Activated CD8-positive, alpha-beta memory T cell treated with anti-CD3 and anti-CD28 coated beads, Interleukin-2, amount 50 U/mL, for 24 hours (primary cell): ENCODE measurements around the gene CYP2E1.
"Not testable (repeated sequence)": the region's sequence is repeated elsewhere in the genome, so short reads cannot be mapped to it uniquely, and the experiment has no call there.

Experiments used
- DNase-seq: peaks from one replicate; pipeline ENCODE4 v3.0.0-alpha.2; 2020; ENCODE audit errors: extremely low read depth

CYP2E1 gene

DNA sequence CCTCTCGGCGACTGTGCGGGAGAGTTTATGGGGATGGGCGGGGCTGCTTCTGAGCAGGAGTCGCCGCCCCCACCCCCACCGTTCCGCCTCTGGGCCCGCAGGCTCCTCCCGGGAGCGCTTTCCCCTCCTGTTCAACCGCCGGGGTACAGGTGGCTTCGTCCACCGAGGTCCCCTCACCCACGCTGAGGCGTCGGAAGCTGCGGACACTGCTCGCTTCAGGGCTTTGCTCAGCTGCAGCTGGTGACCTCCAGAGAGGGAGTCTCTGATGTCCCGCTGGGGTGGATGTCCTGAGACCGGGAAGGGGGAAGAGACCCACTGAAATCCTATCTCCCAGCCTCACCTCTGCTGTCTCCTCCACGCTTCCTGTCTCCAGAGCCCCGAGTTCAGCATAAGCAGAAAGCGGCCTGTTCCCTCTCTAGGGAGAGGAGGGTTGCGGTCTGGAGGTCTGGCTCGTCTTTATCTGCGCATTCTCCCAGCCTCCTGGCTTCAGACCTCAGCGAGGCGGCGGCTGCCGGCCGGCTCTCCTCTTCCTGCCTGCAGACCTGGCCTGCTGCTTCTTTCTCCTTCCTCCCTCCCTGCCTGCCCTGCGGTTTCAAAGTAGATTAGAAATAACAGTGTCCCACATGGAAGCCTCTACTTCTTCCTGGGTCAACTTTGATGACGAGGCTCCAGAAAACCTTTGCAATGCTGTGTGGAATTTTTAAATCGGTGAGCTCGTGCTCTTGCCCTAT lies 1.8 kb downstream of the CYP2E1 start:
- DNase-seq = no peak

DNA sequence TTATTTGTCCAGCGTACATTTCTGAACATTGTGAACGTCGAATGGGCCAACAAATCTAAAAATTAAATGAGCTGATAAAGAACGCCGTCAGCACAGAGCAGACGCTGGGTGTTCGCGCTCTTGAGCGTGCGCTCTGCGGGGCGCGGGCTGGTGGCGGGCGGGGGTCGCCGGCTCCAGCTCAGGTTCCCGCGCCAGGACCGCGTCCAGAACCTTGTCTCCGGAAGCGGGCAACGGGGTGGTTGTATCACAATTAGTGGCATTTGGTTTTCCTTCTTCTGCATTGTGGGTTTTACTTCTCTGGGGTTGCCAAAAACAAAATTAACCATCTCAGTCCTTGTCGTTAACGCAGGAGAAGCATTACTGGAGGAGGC lies 2.4 kb downstream of the CYP2E1 start:
- no peak for DNase-seq

DNA sequence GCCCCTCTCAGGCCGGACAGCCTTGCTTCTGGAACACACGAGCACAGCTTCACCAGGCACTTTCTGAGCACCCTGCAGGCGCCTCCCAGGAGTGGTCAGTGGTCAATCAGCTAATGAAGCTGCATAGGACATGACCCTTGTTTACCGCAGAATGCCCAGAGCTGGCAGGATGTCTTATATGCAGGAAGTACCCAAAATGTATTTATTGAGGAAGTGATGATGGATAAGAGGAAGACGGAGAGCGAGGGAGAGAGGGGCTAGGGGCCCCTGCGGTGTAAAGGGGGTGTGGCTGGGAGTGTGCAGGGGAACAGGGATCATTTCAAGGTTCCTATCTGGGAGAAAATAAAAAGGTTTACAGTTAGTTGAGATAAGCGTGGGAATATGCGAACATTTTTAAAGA lies 3.3 kb downstream of the CYP2E1 start:
- DNase-seq = no peak

DNA sequence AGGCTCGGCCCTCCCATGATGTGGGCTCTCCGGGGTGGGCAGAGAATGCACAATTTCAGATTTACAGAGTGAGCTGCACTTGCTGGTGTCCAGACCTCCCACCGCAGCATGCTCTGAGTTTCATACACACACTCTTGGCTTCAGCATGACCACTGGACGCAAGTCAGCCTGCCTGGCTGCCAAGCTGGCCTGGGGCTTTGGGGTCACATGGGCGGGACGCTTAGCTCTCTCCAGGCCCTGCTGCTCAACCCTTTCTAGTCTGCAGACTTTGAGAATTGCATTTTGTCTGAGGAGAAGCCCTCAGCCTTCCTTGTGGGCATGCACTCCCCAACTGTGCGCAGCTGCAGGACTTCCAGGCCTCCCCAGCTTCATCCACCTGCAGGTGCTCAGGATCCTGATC lies 5.7 kb downstream of the CYP2E1 start:
- no peak for DNase-seq

DNA sequence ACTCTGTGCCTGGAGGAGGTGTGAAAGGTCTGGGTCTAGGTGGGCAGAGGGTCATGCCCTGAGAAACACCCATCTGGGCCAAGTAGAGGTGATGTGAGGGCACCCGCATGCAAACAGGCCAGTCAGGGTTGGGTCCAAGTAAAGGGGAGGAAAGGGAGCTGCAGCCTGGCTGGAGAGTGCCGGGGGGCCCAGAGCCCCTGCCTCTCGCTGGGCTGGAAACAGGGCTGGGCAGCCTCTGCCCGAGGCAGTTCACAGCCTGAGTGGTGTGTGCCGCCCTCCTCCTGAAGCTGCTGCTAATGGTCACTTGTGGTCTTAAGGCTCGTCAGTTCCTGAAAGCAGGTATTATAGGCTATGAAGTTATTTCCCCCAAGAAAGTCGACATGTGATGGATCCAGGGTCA lies 7.3 kb downstream of the CYP2E1 start:
- no peak for DNase-seq

DNA sequence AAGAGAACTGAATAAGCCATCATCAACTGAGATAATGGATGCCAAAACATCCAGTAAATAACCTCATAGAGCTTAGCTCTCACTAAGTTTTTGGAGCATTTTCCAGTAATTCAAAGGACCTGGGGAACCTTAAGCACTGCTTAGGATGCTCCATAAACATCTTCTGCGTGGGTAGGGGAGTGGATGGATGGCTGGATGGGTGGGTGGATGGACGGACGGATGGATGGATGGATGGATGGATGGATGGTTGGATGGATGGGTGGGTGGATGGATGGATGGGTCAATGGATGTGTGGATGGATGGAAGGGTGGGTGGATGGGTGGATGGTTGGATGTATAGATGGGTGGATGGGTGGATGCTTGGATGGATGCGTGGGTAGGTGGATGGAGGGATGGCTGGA lies 9.0 kb downstream of the CYP2E1 start:
- no peak for DNase-seq

DNA sequence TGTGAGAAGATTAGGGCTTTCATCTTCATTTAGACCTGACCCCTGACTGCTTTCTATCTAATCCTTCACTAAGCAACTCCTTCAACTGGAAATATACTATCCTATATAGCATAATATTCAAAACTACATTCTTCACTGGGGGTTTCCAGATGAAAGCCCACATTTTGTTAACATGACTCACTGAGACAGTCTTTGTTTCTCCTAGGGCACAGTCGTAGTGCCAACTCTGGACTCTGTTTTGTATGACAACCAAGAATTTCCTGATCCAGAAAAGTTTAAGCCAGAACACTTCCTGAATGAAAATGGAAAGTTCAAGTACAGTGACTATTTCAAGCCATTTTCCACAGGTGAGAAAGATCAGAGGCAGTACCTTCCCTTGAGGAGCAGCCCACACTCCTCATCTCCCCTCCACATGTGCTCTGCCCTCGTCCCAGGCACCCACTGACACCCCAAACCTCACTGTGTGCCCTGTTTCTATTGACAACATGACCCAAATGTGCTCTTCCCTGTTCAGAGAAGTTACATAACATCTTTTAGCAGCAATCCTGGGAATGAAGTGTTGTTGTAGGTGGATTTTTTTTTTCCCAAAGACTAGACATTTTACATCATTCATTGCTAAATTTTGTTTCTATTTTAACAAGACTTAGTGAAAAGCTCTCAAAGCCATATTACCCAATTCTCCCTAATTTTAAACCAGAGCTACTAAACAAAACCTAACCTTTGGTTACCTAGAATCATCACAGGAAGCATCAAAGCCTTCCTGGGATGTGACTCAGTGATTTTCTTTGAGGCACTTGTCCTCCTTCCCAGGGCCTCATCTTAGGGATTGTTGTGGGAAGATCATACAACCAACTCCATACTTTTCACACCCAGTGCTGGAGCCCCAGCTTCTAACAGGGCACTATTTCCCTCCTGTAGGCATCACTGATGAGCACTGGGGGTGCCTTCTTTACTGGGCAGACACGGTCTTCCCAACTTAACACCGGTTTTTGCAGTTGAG lies 10.7 kb downstream of the CYP2E1 start:
- no peak for DNase-seq

DNA sequence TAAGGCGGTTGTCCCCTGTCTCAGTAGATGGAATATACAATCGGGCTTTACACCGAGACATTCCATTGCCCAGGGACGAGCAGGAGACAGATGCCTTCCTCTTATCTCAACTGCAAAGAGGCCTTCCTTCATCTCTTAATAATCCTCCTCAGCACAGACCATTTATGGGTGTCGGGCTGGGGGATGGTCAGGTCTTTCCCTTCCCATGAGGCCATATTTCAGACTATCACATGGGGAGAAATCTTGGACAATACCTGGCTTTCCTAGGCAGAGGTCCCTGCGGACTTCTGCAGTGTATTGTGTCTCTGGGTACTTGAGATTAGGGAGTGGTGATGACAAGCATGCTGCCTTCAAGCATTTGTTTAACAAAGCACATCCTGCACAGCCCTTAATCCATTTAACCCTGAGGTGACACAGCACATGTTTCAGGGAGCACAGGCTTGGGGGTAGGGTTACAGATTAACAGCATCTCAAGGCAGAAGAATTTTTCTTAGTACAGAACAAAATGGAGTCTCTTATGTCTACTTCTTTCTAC lies 14.3 kb downstream of the CYP2E1 start:
- DNase-seq = not testable (repeated sequence)

DNA sequence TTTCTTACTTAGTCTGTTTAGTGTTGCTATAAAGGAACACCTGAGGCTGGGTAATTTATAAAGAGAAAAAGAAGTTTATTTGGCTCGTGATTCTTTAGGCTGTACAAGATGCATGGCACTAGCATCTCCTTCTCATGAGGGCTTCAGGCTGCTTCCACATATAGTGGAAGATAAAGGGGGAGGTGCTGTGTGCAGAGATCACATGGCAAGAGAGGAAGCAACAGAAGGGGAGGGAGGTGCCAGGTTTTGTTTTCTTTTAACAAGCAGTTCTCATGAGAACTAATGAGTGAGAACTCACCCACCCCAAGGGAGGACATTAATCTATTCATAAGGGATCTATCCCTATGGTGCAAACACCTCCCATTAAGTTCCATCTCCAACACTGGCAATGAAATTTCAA lies 17.3 kb downstream of the CYP2E1 start:
- DNase-seq = no peak

DNA sequence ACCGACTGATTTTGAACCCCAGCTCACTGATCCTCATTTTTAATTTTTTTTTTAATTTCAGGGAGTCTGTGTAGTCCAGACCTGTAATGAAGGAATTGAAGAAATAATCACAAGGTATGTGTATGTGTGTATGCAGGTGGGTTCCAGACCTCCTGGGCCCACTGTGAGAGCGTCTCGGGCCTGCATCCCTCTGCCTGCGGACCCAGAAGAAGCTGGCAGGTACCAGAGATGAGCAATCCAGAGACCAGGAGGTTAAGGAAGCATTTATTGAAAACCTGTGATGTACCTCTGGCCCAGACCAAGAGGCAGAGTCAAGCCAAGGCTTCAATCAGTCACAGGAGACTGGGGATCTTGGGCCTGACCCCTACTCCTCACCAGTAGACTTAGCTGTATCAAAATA lies 27.4 kb downstream of the CYP2E1 start:
- DNase-seq = no peak

DNA sequence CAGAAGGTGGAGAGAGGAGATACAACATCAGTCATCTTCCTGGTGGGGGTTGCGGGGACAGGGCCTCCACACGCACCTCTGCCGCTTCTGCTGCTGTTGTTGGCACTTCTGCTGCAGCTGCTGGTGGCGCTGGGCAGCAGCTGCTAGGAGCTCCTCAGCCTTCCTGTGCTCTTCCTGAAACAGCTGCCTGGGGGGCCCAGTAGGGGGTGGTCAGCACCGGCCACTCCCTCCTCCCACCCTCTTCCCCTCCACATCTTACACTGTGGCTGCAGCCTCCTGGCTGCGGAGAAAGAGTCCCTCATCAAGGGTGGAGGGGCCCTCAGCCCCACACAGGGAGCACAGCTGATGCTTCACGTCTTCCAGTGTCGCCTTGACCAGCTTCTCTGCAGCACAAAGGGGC lies 28.4 kb downstream of the CYP2E1 start:
- no peak for DNase-seq

DNA sequence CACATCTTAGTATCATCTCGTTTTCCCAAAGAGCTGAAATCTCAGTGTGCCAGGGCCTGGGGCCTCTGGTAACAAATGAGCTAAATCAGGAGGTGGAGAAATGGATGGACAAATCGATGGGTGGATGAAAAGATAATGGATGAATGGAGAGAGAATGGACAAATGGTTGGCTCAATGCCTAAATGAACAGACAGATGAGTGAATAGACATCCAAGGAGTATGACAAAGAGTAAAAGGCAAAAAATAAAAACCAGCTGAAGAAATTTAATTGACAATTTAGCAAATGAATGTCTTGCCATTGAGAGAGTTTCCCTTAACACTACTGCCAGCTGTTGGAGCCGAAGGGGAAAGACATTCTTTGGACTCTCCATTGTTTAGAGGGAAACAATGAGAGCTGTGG lies 30.2 kb downstream of the CYP2E1 start:
- DNase-seq = no peak

DNA sequence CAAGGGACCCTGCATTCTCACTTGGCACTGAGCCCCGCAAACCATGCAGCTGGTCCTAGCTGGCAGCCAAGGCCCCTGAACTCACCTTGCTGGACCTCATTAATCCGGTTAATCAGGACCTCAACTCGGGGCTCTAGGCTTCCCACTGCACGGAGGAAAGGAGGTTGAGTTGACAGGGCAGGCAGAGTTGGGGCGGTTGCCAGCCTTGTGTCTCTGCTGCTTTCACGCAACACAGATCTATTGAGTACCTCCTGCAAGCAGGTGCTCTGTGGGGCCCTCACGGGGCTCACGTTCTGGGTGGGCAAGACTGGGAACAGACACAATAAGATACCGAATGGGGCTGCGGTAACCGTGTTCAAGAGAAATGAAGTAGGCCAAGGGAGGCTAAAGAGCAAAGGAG lies 32.1 kb downstream of the CYP2E1 start:
- DNase-seq = no peak

DNA sequence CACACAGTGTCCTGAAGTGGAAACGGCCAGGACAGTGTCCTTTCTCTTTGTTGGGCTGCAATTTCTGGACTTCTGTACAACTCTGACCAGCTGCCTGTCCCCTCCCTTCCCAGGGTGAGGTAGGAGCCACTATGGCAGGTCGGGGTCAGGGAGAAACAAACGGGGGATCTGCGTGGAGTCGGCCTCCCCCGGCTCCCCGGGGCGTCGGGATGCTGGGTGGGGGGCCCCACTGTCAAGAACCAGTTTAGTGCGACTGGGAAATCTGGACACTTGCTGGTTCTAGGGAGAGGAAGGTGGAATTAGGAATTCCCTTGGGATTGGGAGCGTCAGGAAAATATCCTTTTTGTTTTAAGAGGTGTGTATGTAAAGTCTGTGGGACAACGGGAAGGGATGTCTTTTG lies 37.7 kb downstream of the CYP2E1 start:
- DNase-seq = no peak

DNA sequence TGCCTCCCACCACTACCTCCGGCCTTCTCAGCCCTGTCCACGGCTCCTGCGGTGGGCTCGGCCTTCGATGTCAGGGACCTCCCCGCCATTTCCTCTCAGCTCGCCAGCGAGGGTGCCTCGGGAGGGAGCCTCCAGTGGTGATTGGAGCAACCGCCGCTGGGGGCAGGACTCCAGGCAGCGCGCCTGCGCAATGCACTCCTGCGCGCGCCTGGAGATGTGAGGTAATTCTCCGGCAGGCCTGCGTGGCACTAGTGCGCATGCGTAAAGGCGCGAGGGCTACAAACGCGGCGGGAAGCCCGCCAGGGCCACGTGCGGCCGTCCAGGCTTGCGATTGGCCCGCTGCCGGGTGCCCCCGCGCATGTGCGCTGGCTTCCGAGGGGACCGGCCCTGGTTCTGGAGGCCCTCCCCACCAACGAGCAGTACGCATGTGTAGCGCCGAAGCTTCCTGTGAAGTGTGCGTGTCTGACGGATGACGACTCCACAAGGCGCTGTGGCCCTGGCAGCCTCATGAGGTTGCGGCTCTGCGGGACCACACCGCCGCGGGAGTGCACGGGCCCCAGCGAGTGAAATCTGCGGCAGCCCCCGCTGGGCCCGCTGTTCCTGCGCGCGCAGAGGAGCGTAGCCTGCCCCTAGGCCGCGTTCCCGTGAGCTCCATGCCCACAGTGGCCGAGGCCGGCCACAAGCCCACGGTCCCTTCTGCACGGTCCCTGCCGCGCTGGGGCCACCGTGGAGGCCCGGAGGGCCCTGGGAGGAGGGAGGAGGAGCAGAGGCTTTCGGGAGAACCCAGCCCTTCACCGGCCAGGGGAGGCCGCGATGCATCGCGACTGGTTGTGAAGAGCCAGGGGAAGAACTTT lies 38.5 kb downstream of the CYP2E1 start, which contains the start of gene SYCE1:
Gene SYCE1 (minus strand): TSS at position 143 of the 854 bp plus-strand sequence. CDS start 54 bp downstream, at position 89.
- DNase-seq = no peak

DNA sequence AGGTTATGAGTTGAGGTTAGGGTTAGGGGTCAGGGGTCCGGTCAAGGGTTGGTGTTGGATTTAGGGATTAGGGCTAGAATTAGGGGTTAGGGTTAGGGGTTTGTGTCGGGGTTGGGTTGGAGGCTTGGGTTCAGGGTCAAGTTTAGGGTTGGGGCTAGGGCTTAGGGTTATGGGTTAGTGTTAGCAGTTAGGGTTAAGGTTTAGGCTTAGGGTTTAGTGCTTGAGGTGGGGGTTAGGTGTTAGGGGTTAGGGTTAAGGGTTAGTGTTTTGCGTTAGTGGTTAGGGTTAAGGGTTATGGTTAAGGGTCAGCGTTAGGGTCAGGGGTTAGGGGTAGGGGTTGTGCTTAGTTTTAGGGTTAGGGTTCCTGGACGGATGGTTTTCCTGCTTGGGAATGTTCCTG lies 40.0 kb downstream of the CYP2E1 start:
- no peak for DNase-seq

DNA sequence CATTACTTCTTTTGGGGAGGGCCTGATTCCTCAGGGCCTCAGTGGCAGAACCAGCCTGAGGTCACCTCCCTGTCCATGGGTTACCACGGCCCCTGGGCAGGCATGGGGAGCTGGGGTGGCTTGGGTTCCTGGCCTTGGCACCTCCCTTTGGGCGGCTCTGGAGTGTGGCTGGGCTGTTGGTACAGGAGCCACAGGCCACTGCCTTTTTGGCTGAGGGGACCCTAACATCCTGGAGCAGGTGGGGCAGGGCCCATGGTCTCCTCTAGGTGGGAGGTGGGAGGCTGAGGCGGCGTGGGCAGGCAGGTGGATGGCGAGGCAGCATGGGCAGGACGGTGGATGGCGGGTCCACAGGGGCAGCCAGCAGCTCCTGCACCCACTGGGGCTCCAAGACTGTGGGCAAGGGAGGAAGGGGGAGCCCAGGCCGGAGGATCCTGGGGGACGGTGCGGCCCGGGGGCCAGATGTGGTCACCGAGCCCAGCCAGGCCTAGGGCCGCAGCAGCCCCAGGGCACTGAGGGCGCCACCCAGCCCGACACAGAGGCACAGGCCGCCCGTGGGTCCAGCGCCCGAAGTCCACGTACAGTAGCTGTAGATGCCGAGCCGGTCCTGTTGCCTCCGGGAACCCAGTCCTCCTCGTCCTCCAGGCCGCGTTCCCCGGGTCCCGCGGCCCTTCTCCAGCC lies 40.6 kb downstream of the CYP2E1 start:
- DNase-seq = no peak

DNA sequence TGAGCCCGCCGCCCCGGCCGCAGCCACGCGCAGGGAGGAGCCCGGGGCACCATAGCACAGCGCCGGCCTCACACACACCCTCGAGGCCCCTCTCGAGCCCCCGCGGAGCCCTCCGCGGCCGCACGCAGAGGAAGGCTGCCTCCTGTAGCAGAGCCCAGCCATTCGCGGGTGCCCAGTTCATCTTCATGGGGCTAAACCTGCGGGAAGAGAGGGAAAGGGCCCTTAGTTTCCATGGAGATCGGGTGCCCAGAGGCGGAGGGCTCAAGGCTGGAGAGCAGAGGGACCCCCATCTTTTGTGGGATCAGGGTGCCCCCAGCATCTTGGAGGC lies 41.1 kb downstream of the CYP2E1 start:
- no peak for DNase-seq

DNA sequence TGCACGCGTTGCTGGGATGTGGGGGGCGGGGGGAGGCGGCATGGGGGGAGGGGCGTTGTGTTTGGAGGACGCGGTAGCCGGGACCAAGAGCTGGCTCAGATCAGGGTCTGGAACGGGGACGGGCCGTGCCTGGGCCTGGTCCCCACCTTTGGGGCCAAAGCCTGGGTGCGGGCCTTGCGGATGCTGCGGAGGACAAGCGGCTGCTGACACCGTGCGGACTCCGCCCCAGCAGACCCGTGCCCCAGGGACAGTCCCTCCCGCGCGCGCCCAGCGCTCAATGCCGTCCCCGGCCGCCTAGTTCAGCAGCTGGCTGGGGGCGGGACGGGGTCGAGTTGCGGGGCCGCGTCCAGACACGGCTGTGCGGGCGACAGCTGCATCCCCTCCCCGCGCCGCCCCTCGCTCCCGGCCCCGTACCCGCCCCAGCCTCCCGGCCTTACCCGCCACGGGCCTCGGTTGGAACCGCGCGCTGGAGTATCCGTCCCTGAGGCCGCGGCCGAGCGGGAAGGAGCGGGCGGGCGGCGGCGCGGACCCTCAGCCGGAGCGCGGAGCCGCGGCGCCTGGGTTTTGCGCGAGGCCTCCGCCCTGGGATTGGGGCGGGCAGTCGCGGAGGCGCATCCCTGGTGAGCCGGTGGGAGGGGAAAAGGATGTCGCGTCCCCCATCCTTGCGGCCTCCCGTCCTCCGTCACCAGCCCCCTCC lies 41.8 kb downstream of the CYP2E1 start:
- DNase-seq = not testable (repeated sequence)

DNA sequence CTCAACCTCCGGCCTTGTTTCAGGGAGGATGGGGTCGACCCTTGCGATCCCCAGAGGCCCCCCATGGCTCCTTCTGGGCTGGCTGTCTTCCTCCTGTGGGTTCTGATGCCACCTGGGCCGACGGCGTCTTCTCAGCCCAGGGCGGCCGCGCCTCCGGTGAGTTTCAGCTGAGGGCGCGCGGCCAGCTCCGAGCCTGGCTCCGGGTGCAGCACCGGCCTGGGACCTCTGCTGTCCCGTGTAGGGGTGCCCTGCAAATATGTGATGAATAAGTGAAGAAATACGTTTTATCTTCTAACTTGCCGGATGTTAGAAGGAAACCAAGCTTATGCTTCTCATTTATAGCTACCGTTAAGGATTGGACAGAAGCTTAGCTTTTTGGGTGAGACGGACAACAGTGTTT lies 42.6 kb downstream of the CYP2E1 start:
- DNase-seq = not testable (repeated sequence)

DNA sequence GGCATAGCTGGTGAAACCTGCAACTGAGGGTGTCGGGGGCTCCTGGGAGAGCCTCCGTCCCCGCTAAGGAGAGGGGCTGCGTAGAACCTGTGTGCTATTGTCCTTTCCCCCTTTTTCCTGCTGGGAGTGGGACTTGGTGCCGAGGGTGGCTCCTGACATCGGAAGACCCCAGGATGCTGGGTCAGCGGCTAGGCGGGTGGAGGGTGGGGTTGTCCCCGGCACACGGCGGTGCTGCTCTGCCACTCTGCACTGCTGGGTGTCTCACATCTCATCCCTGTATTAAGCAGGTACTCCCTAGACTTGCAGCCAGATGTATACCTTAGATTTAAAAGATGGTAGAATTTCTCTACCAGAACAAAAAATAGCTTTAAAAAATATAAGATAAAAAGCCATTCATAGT lies 44.9 kb downstream of the CYP2E1 start:
- DNase-seq = not testable (repeated sequence)
